Skeletal muscle tissue (tissue), 4 donors: ENCODE data around the gene DARS1. TPM values are rescaled to one million over a fixed set of nuclear protein-coding genes. Genes with fewer than 3 reads are reported as not detected.
"Not testable (repeated sequence)": the region's sequence is repeated elsewhere in the genome, so short reads cannot be mapped to it uniquely, and the experiment has no call there.

Experiments
- H3K27ac ChIP-seq: one replicate; pipeline ENCODE4 v1.7.0; 2013; ENCODE audit warnings: mild to moderate bottlenecking, low read depth, low read length, inconsistent platforms
- H3K27me3 ChIP-seq, 3 donors: one replicate each; pipeline ENCODE4 v1.7.0; 2013; ENCODE audit warnings: low read length in 3 of 3; ENCODE audit not compliant: control insufficient read depth in 3 of 3, insufficient read depth in 3 of 3
- H3K36me3 ChIP-seq, 3 donors: one replicate each; pipeline ENCODE4 v1.7.0; 2013; ENCODE audit warnings: low read length in 3 of 3; ENCODE audit not compliant: control insufficient read depth in 3 of 3, insufficient read depth in 3 of 3
- H3K4me1 ChIP-seq, 3 donors: one replicate each; pipeline ENCODE4 v1.7.0; 2013; ENCODE audit warnings: low read length in 3 of 3, mild to moderate bottlenecking in 3 of 3; ENCODE audit not compliant: control insufficient read depth in 3 of 3, insufficient read depth in 3 of 3
- H3K4me3 ChIP-seq, 3 donors: one replicate each; pipeline ENCODE4 v1.7.0; 2013; ENCODE audit warnings: low read length in 3 of 3
- H3K9ac ChIP-seq, 3 donors: one replicate each; pipeline ENCODE4 v1.7.0; 2013; ENCODE audit warnings: low read length in 3 of 3, mild to moderate bottlenecking in 3 of 3, moderate library complexity in 2 of 3, low read depth in 1 of 3
- H3K9me3 ChIP-seq, 3 donors: one replicate each; pipeline ENCODE4 v1.7.0; 2013; ENCODE audit warnings: low read length in 3 of 3; ENCODE audit not compliant: control insufficient read depth in 3 of 3
- total RNA-seq: library from RNA; depleted of rRNA; stranded (reverse); fragments of >200 nt; gene quantifications from one replicate; pipeline ENCODE4 v1.2.3, GENCODE V29; 2014
- donor health status: Osteomylitis.

The DARS1 gene
- total RNA-seq, 1 donor from 2014 or later = 85.6 TPM

DNA sequence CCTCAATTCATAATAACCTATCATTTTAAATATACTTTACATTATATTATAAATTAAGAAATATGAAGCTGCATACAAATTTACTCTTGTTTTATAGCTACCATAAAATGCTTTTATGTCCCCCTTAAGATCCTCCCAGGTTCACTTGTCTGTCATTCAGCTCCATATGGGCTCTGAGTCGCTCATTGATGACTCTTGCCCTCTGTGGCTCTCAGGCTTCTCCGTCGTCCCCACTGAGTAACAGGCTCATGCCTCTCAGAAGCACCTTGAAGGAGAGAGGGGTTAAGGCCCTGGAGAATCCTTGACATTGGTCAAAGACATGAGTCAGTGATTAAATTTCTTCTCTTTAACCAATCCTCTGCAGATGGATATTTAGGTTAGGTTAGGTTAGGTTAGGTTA lies 103.0 kb downstream of the DARS1 start:
- no peaks in the 10 kb centered on the region for H3K9me3 ChIP-seq
- H3K27me3 ChIP-seq = no peaks in the 10 kb centered on the region
- peaks cover 0 to 3% (median 0%) of the 10 kb centered on the region in 3 donors for H3K4me1 ChIP-seq
- no peak overlapping the region for H3K4me3 ChIP-seq
- H3K36me3 ChIP-seq = no peaks in the 10 kb centered on the region
- H3K9ac ChIP-seq = no peak overlapping the region
- no peak overlapping the region for H3K27ac ChIP-seq

DNA sequence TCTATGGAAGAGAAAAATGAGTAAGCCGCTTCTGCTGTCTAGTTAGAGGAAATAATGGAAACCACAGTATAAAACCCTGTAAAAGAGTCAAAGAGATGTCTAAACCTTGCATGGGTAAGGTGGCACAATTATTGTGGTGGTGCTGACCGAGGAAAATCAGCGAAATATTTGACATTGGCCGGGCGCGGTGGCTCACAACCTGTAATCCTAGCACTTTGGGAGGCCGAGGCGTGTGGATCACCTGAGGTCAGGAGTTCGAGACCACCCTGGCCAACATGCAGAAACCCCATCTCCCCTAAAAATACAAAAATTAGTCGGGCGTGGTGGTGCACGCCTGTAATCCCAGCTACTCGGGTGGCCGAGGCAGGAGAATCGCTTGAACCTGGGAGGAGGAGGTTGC lies 108.7 kb downstream of the DARS1 start:
- H3K27me3 ChIP-seq = not testable (repeated sequence)

GRCh38 chr2:135876066-135876711 lies 109.2 kb downstream of the DARS1 start, which contains the start of gene MCM6:
Gene MCM6, minus strand, starts transcription at chr2:135876443. Its CDS starts 78 bp downstream, at chr2:135876365.
- Histone ChIP-seq H3K4me3 (peak within 1 kb of the TSS; percentile 66 to 80 (median 78)), H3K27ac (peak within 1 kb of the TSS; percentile 77), H3K9ac (peak within 1 kb of the TSS; percentile 78 to 89 (median 85)), H3K9me3 (no peaks in the 10 kb centered on the region), H3K36me3 (peaks cover 0 to 3% (median 1%) of the 10 kb centered on the region in 3 donors), H3K27me3 (no peaks in the 10 kb centered on the region), H3K4me1 (peaks cover 10 to 14% (median 10%) of the 10 kb centered on the region in 3 donors)

More for the DNA sequence above, 108.7 kb downstream of the DARS1 start:
- H3K4me3 ChIP-seq = peak overlapping the region; percentile 66 to 80 (median 78)
- H3K36me3 ChIP-seq, H3K9me3 ChIP-seq: not testable (repeated sequence)
- H3K9ac ChIP-seq = peak overlapping the region; percentile 64 to 85 (median 71)
- H3K27ac ChIP-seq = peak overlapping the region; percentile 62
- H3K4me1 ChIP-seq = peaks cover 10 to 14% (median 10%) of the 10 kb centered on the region in 3 donors

GRCh38 chr2:135875491-135876065 lies 109.8 kb downstream of the DARS1 start:
- no peaks in the 10 kb centered on the region for H3K9me3 ChIP-seq
- H3K4me3 ChIP-seq = peak overlapping the region; percentile 66 to 80 (median 78)
- peaks cover 0 to 8% (median 7%) of the 10 kb centered on the region in 3 donors for H3K36me3 ChIP-seq
- H3K4me1 ChIP-seq = peaks cover 10 to 14% (median 10%) of the 10 kb centered on the region in 3 donors
- peak overlapping the region; percentile 77 for H3K27ac ChIP-seq
- no peaks in the 10 kb centered on the region for H3K27me3 ChIP-seq
- H3K9ac ChIP-seq = peak overlapping the region; percentile 78 to 89 (median 85)

GRCh38 chr2:135874777-135875365 lies 110.6 kb downstream of the DARS1 start:
- Histone ChIP-seq H3K9me3 (no peaks in the 10 kb centered on the region), H3K4me1 (peaks cover 10 to 14% (median 10%) of the 10 kb centered on the region in 3 donors), H3K36me3 (peaks cover 5 to 15% (median 10%) of the 10 kb centered on the region in 3 donors), H3K9ac (peak overlapping the region in 1 of 3 donors; percentile 89), H3K27me3 (no peaks in the 10 kb centered on the region), H3K27ac (no peak overlapping the region), H3K4me3 (peak overlapping the region in 1 of 3 donors; percentile 78)

- Histone ChIP-seq H3K36me3 (peaks cover 21 to 42% (median 37%) of the 10 kb centered on the region in 3 donors), H3K4me1 (peaks cover 6 to 8% (median 8%) of the 10 kb centered on the region in 3 donors), H3K9ac (no peak overlapping the region), H3K4me3 (no peak overlapping the region), H3K9me3 (no peaks in the 10 kb centered on the region), H3K27me3 (no peaks in the 10 kb centered on the region), H3K27ac (no peak overlapping the region)
These were observed 114.9 kb downstream of the DARS1 start for GRCh38 chr2:135870571-135870970.

DNA sequence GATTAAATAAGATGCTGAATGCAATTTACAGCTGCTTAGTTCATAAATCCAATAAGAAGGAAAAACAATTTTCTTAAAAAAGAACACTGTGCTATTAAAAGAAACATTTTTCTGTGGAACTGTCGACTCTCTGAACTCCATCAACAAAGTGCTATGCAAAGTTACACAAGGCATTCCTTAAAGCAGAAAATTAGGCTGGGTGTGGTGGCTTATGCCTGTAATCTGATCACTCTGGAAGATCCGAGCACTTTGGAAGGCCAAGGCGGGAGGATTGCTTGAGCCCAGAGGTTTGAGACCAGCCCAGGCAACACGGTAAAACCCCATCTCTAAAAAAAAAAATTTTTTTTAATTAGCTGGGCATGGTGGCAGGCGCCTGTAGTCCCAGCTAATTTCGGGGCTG lies 122.2 kb downstream of the DARS1 start:
- H3K36me3 ChIP-seq = peaks cover 15 to 65% (median 48%) of the 10 kb centered on the region in 3 donors
- no peaks in the 10 kb centered on the region for H3K9me3 ChIP-seq
- no peak overlapping the region for H3K27ac ChIP-seq

GRCh38 chr2:135862718-135863117 lies 122.7 kb downstream of the DARS1 start:
- Histone ChIP-seq H3K27me3 (no peaks in the 10 kb centered on the region), H3K4me1 (no peaks in the 10 kb centered on the region), H3K9me3 (no peaks in the 10 kb centered on the region), H3K9ac (no peak overlapping the region), H3K4me3 (no peak overlapping the region), H3K36me3 (peaks cover 14 to 63% (median 48%) of the 10 kb centered on the region in 3 donors), H3K27ac (no peak overlapping the region)

More for the DNA sequence above, 122.2 kb downstream of the DARS1 start:
- no peaks in the 10 kb centered on the region for H3K27me3 ChIP-seq
- H3K4me1 ChIP-seq = no peaks in the 10 kb centered on the region
- H3K9ac ChIP-seq = no peak overlapping the region
- no peak overlapping the region for H3K4me3 ChIP-seq
